Subcutaneous abdominal adipose tissue (tissue), 5 donors: ENCODE results near the gene MYB.

ENCODE experiments used
- H3K27ac ChIP-seq: one replicate; pipeline ENCODE4 v1.7.0; 2013; ENCODE audit warnings: low read depth, mild to moderate bottlenecking, inconsistent platforms, low read length, moderate library complexity
- H3K27me3 ChIP-seq, 5 donors: one replicate each; pipeline ENCODE4 v1.7.0; 2013; ENCODE audit warnings: low read length in 5 of 5, inconsistent platforms in 1 of 5; ENCODE audit not compliant: control insufficient read depth in 5 of 5, insufficient read depth in 4 of 5
- H3K36me3 ChIP-seq, 5 donors: one replicate each; pipeline ENCODE4 v1.7.0; 2013; ENCODE audit warnings: low read length in 5 of 5; ENCODE audit not compliant: control insufficient read depth in 5 of 5, insufficient read depth in 5 of 5
- H3K4me1 ChIP-seq, 5 donors: one replicate each; pipeline ENCODE4 v1.7.0; 2013; ENCODE audit warnings: low read length in 5 of 5, mild to moderate bottlenecking in 3 of 5, moderate library complexity in 1 of 5; ENCODE audit not compliant: control insufficient read depth in 5 of 5, insufficient read depth in 5 of 5
- H3K4me3 ChIP-seq, 5 donors: one replicate each; pipeline ENCODE4 v1.7.0; 2013; ENCODE audit warnings: low read length in 5 of 5, low read depth in 1 of 5
- H3K9ac ChIP-seq, 5 donors: one replicate each; pipeline ENCODE4 v1.7.0; 2013; ENCODE audit warnings: low read length in 5 of 5, mild to moderate bottlenecking in 4 of 5, moderate library complexity in 3 of 5
- H3K9me3 ChIP-seq, 5 donors: one replicate each; pipeline ENCODE4 v1.7.0; 2013; ENCODE audit warnings: low read length in 5 of 5; ENCODE audit not compliant: control insufficient read depth in 5 of 5
- donor health status: healthy.
- donor health status: healthy.
- donor health status: healthy.
- donor health status: healthy.
- donor health status: healthy.

MYB gene

DNA sequence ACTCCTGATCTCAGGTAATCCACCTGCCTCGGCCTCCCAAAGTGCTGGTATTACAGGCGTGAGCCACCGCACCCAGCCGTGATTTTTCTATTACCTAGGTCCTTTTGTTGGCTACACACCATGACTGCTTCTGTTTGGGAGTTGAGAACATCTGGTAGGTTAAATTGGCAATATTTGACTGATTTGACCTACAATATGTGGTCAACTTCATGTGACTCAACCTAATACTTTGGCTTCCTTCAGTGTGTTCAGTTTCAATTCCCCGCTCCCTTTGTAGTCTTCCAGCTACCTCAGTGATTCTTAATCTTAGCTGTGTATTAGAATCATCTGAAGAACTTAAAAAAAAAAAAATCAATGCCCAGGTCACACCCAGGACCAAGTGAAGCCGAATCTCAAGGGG lies 47.4 kb downstream of the MYB start:
- H3K27me3 ChIP-seq = no peaks in the 10 kb centered on the region
- H3K9me3 ChIP-seq = no peaks in the 10 kb centered on the region
- H3K9ac ChIP-seq = no peak overlapping the region
- H3K36me3 ChIP-seq = no peaks in the 10 kb centered on the region
- H3K4me3 ChIP-seq = no peak overlapping the region
- H3K27ac ChIP-seq = no peak overlapping the region
- no peaks in the 10 kb centered on the region for H3K4me1 ChIP-seq

DNA sequence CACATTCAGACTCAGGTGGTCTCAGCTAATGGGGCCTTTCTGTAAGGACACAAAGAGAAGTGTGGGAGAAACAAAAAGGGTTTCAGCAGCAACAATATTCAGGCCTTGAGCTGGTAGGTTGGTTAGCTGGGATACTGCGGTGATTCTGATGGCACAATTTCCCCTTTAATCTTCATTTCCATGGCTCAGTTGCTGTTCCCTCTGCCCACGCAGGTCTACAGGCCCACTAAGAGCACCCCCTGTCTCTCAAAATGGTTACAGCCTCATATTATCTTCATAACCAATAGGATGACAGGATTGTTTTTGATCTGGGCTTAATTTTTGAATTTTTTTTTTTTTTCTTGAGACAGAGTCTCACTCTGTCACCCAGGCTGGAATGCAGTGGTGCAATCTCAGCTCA lies 48.9 kb downstream of the MYB start:
- H3K9ac ChIP-seq = no peak overlapping the region
- no peak overlapping the region for H3K27ac ChIP-seq
- no peaks in the 10 kb centered on the region for H3K27me3 ChIP-seq
- peaks cover 0 to 7% (median 0%) of the 10 kb centered on the region in 5 donors for H3K4me1 ChIP-seq
- no peak overlapping the region for H3K4me3 ChIP-seq
- no peaks in the 10 kb centered on the region for H3K36me3 ChIP-seq
- H3K9me3 ChIP-seq = no peaks in the 10 kb centered on the region

DNA sequence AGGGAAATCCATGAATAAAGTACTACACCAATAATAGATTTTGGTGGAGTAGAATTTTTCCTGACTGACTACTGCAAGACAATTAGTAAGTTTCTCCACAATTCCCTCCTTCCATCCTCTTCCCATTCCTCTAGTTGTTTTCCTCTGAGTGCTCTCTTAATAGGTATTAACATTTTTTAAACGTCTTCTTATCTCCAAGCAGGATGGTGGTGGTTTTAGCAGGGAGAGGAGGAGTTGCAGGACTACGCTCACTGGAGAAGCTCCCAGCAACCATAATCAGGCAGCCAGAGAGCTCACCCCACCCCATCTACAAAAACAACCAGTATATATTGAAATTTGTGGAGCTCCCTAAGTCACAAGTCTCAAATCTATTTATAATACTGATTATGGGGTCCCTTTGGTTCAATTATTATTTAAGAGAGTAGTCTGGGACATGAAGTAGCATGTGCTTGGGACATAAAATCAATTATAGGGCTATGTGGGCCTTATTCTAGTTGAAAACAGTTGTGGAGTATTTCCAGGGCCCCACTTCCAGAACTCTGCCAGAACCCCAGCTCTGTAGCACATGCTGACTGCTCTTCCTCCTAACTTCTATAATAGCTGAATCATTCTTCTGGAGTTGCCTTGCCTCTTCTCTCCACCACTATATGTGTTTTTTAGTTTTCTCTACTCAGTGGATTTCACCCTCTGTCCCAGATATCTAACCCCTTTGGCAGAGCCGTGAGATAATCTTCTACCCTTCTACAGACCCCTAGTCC lies 49.8 kb downstream of the MYB start:
- Histone ChIP-seq H3K4me3 (no peak overlapping the region), H3K36me3 (no peaks in the 10 kb centered on the region), H3K27me3 (no peaks in the 10 kb centered on the region), H3K4me1 (peaks cover 0 to 7% (median 0%) of the 10 kb centered on the region in 5 donors), H3K27ac (no peak overlapping the region), H3K9me3 (no peaks in the 10 kb centered on the region), H3K9ac (no peak overlapping the region)

DNA sequence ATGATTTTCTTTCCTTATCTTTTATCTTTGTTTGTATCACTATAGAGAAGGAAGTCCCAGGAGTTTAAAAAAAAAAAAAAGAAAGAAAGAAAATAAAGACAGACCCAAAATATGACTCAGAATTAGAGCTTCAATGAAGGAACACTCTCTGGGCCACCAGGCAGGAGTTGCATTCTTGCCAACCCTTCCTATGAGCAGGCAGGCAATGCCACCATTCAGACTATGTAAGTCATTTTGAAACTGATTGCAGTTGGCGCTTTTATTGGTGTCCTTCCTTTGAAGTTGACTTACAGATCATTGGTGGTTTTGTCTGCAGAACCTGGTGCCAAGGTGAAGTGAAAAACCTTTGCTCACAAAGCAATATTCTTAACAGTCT lies 50.3 kb downstream of the MYB start:
- H3K4me3 ChIP-seq = no peak overlapping the region
- no peaks in the 10 kb centered on the region for H3K36me3 ChIP-seq
- no peak overlapping the region for H3K27ac ChIP-seq
- peaks cover 0 to 7% (median 0%) of the 10 kb centered on the region in 5 donors for H3K4me1 ChIP-seq
- no peaks in the 10 kb centered on the region for H3K9me3 ChIP-seq
- no peak overlapping the region for H3K9ac ChIP-seq
- no peaks in the 10 kb centered on the region for H3K27me3 ChIP-seq

DNA sequence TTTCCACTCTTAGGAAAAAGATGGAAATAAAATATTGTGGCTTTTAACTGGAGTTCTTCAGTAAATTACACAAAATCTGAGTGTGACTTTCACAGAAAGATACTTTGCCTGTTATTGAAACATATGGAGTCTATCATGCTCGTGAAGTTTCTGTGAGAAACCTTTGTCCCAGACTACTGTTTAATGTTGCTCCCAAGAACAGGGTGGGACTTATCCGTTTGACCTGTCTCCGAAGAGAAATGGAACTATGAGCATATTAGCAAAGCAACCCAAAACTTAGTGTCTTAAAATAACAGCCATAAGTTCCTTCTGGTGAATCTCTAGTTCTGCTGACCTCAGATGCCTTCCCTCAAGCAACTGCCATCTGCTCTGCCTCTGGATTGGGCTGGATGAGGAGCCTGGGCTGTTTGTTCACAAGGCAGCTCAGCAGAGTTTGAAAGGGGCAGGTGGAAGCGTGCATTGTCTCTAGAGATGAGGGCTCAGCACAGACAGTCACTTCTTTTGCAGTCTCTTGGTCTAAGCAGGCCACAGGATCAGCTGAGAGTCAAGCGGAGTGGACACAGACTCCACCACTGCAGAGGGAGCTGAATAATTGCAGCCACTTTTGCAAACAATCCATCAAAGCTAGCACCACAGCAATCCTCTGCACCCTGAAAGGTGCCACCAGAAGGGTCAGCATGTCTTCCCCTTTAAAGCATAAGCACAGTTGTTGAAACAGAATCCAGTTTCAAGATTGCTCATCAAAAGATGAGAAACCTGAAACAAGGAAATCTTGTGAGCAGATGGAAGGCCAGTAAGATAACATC lies 52.8 kb downstream of the MYB start:
- Histone ChIP-seq H3K4me1 (peaks cover 0 to 7% (median 0%) of the 10 kb centered on the region in 5 donors), H3K36me3 (no peaks in the 10 kb centered on the region), H3K4me3 (no peak overlapping the region), H3K27ac (no peak overlapping the region), H3K9ac (no peak overlapping the region), H3K27me3 (peaks cover 0 to 2% (median 0%) of the 10 kb centered on the region in 5 donors), H3K9me3 (no peaks in the 10 kb centered on the region)

DNA sequence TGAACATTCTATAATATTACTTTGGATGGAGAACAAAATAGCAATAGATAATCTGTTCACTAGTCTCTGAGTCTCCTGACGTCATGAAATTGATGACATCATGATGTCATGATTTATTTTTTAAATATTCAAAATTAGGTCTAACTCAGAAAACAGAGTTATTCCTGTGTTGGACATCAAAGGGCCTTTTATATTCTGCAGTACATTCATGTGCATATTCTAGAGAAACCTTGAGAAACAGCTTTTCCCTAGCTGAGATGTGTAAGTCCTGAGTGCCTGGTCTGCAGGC lies 53.3 kb downstream of the MYB start:
- H3K4me3 ChIP-seq = no peak overlapping the region
- no peaks in the 10 kb centered on the region for H3K9me3 ChIP-seq
- no peaks in the 10 kb centered on the region for H3K36me3 ChIP-seq
- no peak overlapping the region for H3K9ac ChIP-seq
- H3K27me3 ChIP-seq = peaks cover 0 to 3% (median 0%) of the 10 kb centered on the region in 5 donors
- peaks cover 0 to 7% (median 0%) of the 10 kb centered on the region in 5 donors for H3K4me1 ChIP-seq
- no peak overlapping the region for H3K27ac ChIP-seq

DNA sequence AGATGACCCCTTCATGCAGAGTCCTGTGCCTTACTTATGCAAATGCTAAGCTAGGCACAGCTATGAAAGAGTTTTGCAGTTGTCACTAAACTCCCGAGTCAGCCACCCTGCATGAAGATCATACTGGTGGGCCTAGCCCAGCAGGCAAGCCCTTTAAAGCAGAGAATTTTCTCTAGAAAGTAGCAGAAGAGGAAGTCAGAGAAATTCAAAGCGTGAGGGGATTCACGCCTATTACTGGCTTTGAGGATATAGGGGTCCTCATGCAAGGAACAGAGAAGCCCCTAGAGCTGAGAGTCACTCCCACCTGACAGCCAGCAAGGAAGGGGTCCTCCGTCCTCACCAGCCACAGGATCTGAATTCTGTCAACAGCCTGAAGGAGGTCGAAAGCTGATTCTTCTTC lies 54.6 kb downstream of the MYB start:
- Histone ChIP-seq H3K27me3 (peaks cover 0 to 3% (median 0%) of the 10 kb centered on the region in 5 donors), H3K27ac (no peak overlapping the region), H3K9ac (no peak overlapping the region), H3K4me3 (no peak overlapping the region), H3K9me3 (no peaks in the 10 kb centered on the region), H3K36me3 (no peaks in the 10 kb centered on the region), H3K4me1 (peaks cover 0 to 7% (median 0%) of the 10 kb centered on the region in 5 donors)

DNA sequence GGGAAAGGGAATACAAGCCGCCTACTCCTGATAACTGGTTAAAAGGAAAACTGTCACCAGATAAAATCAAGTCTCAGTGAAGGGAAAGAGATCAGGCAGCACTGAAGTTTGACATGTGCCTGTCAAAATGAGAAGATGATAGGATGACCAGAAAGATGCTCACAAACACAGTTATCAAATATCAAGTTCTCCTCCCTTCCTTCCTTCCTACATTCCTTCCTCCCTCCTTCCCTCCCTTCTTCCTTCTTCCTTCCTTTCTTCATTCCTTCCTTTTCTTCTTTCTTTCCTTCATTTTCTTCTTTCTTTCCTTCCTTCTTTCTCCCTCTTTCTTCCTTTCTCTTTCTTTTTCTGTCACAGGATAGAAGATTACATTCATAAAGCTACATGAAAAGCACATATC lies 55.2 kb downstream of the MYB start:
- H3K4me3 ChIP-seq = no peak overlapping the region
- peaks cover 0 to 3% (median 0%) of the 10 kb centered on the region in 5 donors for H3K27me3 ChIP-seq
- no peaks in the 10 kb centered on the region for H3K36me3 ChIP-seq
- H3K27ac ChIP-seq = no peak overlapping the region
- H3K9me3 ChIP-seq = no peaks in the 10 kb centered on the region
- H3K4me1 ChIP-seq = peaks cover 0 to 7% (median 0%) of the 10 kb centered on the region in 5 donors
- H3K9ac ChIP-seq = no peak overlapping the region

DNA sequence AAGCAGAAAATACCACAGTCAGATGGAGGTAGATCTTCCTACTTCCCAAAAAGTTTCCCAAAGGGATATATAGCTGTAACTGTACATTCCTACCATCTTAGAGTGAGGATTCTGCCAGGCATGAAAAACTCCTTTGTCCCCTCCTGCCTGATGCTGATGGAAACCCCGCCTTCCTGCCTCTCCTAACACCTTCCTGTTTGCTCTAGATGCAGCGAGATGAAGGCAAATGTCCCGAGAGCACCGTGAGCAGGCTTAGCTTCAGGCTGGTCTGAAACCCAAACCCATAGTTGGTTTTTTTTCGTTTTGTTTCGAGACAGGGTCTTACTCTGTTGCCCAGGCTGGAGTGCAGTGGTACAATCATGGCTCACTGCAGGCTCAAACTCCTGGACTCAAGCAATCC lies 55.6 kb downstream of the MYB start:
- Histone ChIP-seq H3K36me3 (no peaks in the 10 kb centered on the region), H3K4me3 (no peak overlapping the region), H3K27me3 (peaks cover 0 to 3% (median 0%) of the 10 kb centered on the region in 5 donors), H3K9ac (no peak overlapping the region), H3K4me1 (peaks cover 0 to 7% (median 0%) of the 10 kb centered on the region in 5 donors), H3K9me3 (no peaks in the 10 kb centered on the region), H3K27ac (no peak overlapping the region)

DNA sequence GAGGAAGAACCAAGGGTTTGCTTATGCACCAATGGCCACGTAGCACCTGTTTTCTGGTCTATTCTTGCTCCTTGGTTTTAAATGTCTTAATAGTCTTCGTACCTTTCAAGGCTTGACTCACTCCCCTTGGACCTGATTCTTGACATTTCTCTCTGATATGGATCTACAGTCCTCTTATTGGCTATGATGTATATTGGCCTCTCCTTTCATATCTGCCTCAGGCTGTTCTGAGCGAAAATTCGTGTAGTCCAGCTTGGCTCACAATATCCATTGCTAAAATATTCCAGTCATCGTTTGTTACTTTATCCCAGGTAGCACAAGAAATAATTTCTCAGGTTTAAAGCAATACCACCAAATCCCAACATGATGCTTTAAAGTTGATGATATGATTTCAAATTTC lies 59.6 kb downstream of the MYB start:
- Histone ChIP-seq H3K9me3 (no peaks in the 10 kb centered on the region), H3K27me3 (peaks cover 0 to 3% (median 0%) of the 10 kb centered on the region in 5 donors), H3K4me3 (no peak overlapping the region), H3K4me1 (no peaks in the 10 kb centered on the region), H3K27ac (no peak overlapping the region), H3K36me3 (no peaks in the 10 kb centered on the region), H3K9ac (no peak overlapping the region)
